IgD-negative memory B cell (primary cell): Measurements from ENCODE around the gene FBXL20. TPM values are rescaled to one million over a fixed set of nuclear protein-coding genes. Genes with fewer than 3 reads are reported as not detected.
"Not testable (repeated sequence)": the region's sequence is repeated elsewhere in the genome, so short reads cannot be mapped to it uniquely, and the experiment has no call there.

ENCODE experiments used
- H3K27ac Mint-ChIP-seq, 3 donors: one replicate each; pipeline ENCODE4 v1.8.0; 2020 to 2022; ENCODE audit warnings: mild to moderate bottlenecking in 3 of 3, mixed read lengths in 3 of 3, moderate library complexity in 1 of 3
- H3K27me3 Mint-ChIP-seq: one replicate; pipeline ENCODE4 v1.8.0; 2021; ENCODE audit warnings: mixed read lengths
- H3K36me3 Mint-ChIP-seq: one replicate; pipeline ENCODE4 v1.8.0; 2020; ENCODE audit warnings: mild to moderate bottlenecking, mixed read lengths
- H3K4me1 Mint-ChIP-seq, 3 donors: one replicate each; pipeline ENCODE4 v1.8.0; 2020 to 2022; ENCODE audit warnings: mixed read lengths in 3 of 3, mild to moderate bottlenecking in 1 of 3
- H3K4me3 Mint-ChIP-seq, 4 donors: one replicate each; pipeline ENCODE4 v1.8.0; 2020 to 2022; ENCODE audit warnings: mild to moderate bottlenecking in 4 of 4, mixed read lengths in 4 of 4, moderate library complexity in 3 of 4
- H3K9me3 Mint-ChIP-seq, 3 donors: one replicate each; pipeline ENCODE4 v1.8.0; 2020 to 2021; ENCODE audit warnings: mixed read lengths in 3 of 3, mild to moderate bottlenecking in 1 of 3
- polyA plus RNA-seq: library from polyadenylated mRNA; unstranded; fragments of 300-500 nt; fragmentation: Illumina TruSeq; gene quantifications from one replicate; pipeline ENCODE4 v1.2.3, GENCODE V29; 2021

The FBXL20 gene
- polyA plus RNA-seq, 1 donor from 2014 or later, result 5.0 TPM

- H3K27me3 Mint-ChIP-seq, result no peaks in the 10 kb centered on the region
- H3K4me3 Mint-ChIP-seq, result no peak overlapping the region
- H3K4me1 Mint-ChIP-seq, result peaks cover 10 to 18% (median 10%) of the 10 kb centered on the region in 3 donors
- H3K27ac Mint-ChIP-seq, result peak overlapping the region in 1 of 3 donors; percentile 8
- H3K9me3 Mint-ChIP-seq, result no peaks in the 10 kb centered on the region
- H3K36me3 Mint-ChIP-seq, result peaks cover 4% of the 10 kb centered on the region
These were observed 40.9 kb downstream of the FBXL20 start for GRCh38 chr17:39360537-39360936.

- Mint-ChIP-seq H3K27ac (no peak overlapping the region), H3K9me3 (no peaks in the 10 kb centered on the region), H3K4me1 (peaks cover 10 to 16% (median 10%) of the 10 kb centered on the region in 3 donors), H3K27me3 (no peaks in the 10 kb centered on the region), H3K4me3 (no peak overlapping the region), H3K36me3 (peaks cover 4% of the 10 kb centered on the region)
These were observed 41.4 kb downstream of the FBXL20 start for GRCh38 chr17:39359994-39360393.

GRCh38 chr17:39357986-39358385 is 43.4 kb downstream of the FBXL20 start:
- H3K27me3 Mint-ChIP-seq, result no peaks in the 10 kb centered on the region
- no peaks in the 10 kb centered on the region for H3K9me3 Mint-ChIP-seq
- H3K4me3 Mint-ChIP-seq, result no peak overlapping the region
- H3K36me3 Mint-ChIP-seq, result peaks cover 4% of the 10 kb centered on the region
- H3K27ac Mint-ChIP-seq, result no peak overlapping the region
- peaks cover 11 to 20% (median 12%) of the 10 kb centered on the region in 3 donors for H3K4me1 Mint-ChIP-seq

- peaks cover 4% of the 10 kb centered on the region for H3K36me3 Mint-ChIP-seq
- no peaks in the 10 kb centered on the region for H3K9me3 Mint-ChIP-seq
- H3K27ac Mint-ChIP-seq, result no peak overlapping the region
- no peak overlapping the region for H3K4me3 Mint-ChIP-seq
- peaks cover 12 to 20% (median 15%) of the 10 kb centered on the region in 3 donors for H3K4me1 Mint-ChIP-seq
- H3K27me3 Mint-ChIP-seq, result no peaks in the 10 kb centered on the region
These were observed 43.9 kb downstream of the FBXL20 start for GRCh38 chr17:39357488-39357887.

- Mint-ChIP-seq H3K27ac (no peak overlapping the region), H3K27me3 (no peaks in the 10 kb centered on the region), H3K4me1 (peaks cover 2 to 19% (median 11%) of the 10 kb centered on the region in 3 donors), H3K36me3 (peaks cover 5% of the 10 kb centered on the region), H3K4me3 (no peak overlapping the region), H3K9me3 (no peaks in the 10 kb centered on the region)
These were observed 48.4 kb downstream of the FBXL20 start for GRCh38 chr17:39352986-39353385.

- H3K27ac Mint-ChIP-seq, result no peak overlapping the region
- no peak overlapping the region for H3K4me3 Mint-ChIP-seq
- no peaks in the 10 kb centered on the region for H3K27me3 Mint-ChIP-seq
- H3K36me3 Mint-ChIP-seq, result peaks cover 5% of the 10 kb centered on the region
- H3K9me3 Mint-ChIP-seq, result no peaks in the 10 kb centered on the region
- H3K4me1 Mint-ChIP-seq, result peaks cover 2 to 18% (median 11%) of the 10 kb centered on the region in 3 donors
These were observed 48.9 kb downstream of the FBXL20 start for GRCh38 chr17:39352511-39352910.

GRCh38 chr17:39351508-39351907 is 49.9 kb downstream of the FBXL20 start:
- no peaks in the 10 kb centered on the region for H3K27me3 Mint-ChIP-seq
- peaks cover 2 to 14% (median 11%) of the 10 kb centered on the region in 3 donors for H3K4me1 Mint-ChIP-seq
- H3K4me3 Mint-ChIP-seq, result no peak overlapping the region
- no peak overlapping the region for H3K27ac Mint-ChIP-seq
- peaks cover 5% of the 10 kb centered on the region for H3K36me3 Mint-ChIP-seq
- no peaks in the 10 kb centered on the region for H3K9me3 Mint-ChIP-seq

- Mint-ChIP-seq H3K27ac (no peak overlapping the region), H3K36me3 (peaks cover 8% of the 10 kb centered on the region), H3K4me1 (peaks cover 2 to 19% (median 9%) of the 10 kb centered on the region in 3 donors), H3K9me3 (no peaks in the 10 kb centered on the region), H3K27me3 (no peaks in the 10 kb centered on the region), H3K4me3 (no peak overlapping the region)
These were observed 52.2 kb downstream of the FBXL20 start for GRCh38 chr17:39349246-39349645.

- H3K27me3 Mint-ChIP-seq, H3K27ac Mint-ChIP-seq, H3K9me3 Mint-ChIP-seq, H3K4me3 Mint-ChIP-seq: not testable (repeated sequence)
- Mint-ChIP-seq H3K36me3 (peaks cover 12% of the 10 kb centered on the region), H3K4me1 (peaks cover 0 to 15% (median 7%) of the 10 kb centered on the region in 3 donors)
These were observed 54.6 kb downstream of the FBXL20 start for GRCh38 chr17:39346863-39347262.

- Mint-ChIP-seq H3K36me3 (peaks cover 10% of the 10 kb centered on the region), H3K27me3 (no peaks in the 10 kb centered on the region), H3K4me1 (peaks cover 0 to 6% (median 0%) of the 10 kb centered on the region in 3 donors), H3K27ac (no peak overlapping the region), H3K9me3 (no peaks in the 10 kb centered on the region), H3K4me3 (no peak overlapping the region)
These were observed 59.9 kb downstream of the FBXL20 start for GRCh38 chr17:39341541-39341940.

GRCh38 chr17:39340731-39341130 is 60.7 kb downstream of the FBXL20 start:
- no peak overlapping the region for H3K4me3 Mint-ChIP-seq

GRCh38 chr17:39339272-39339671 is 62.2 kb downstream of the FBXL20 start:
- no peaks in the 10 kb centered on the region for H3K9me3 Mint-ChIP-seq
- H3K4me3 Mint-ChIP-seq, result no peak overlapping the region
- no peak overlapping the region for H3K27ac Mint-ChIP-seq
- no peaks in the 10 kb centered on the region for H3K27me3 Mint-ChIP-seq
- H3K4me1 Mint-ChIP-seq, result peaks cover 7 to 11% (median 9%) of the 10 kb centered on the region in 3 donors
- peaks cover 8% of the 10 kb centered on the region for H3K36me3 Mint-ChIP-seq

More at GRCh38 chr17:39340731-39341130, 60.7 kb downstream of the FBXL20 start:
- Mint-ChIP-seq H3K27me3 (no peaks in the 10 kb centered on the region), H3K9me3 (no peaks in the 10 kb centered on the region), H3K4me1 (peaks cover 5 to 12% (median 6%) of the 10 kb centered on the region in 3 donors), H3K36me3 (peaks cover 10% of the 10 kb centered on the region), H3K27ac (no peak overlapping the region)

GRCh38 chr17:39337649-39338048 is 63.8 kb downstream of the FBXL20 start:
- not testable (repeated sequence) for H3K9me3 Mint-ChIP-seq, H3K27ac Mint-ChIP-seq, H3K4me3 Mint-ChIP-seq, H3K36me3 Mint-ChIP-seq, H3K27me3 Mint-ChIP-seq
- H3K4me1 Mint-ChIP-seq, result peaks cover 7 to 11% (median 9%) of the 10 kb centered on the region in 3 donors

GRCh38 chr17:39335704-39336223 is 65.7 kb downstream of the FBXL20 start:
- Mint-ChIP-seq H3K36me3 (peaks cover 3% of the 10 kb centered on the region), H3K4me3 (peak overlapping the region in 1 of 4 donors; percentile 34), H3K4me1 (peaks cover 9 to 11% (median 10%) of the 10 kb centered on the region in 3 donors), H3K27ac (peak overlapping the region in 1 of 3 donors; percentile 63), H3K27me3 (no peaks in the 10 kb centered on the region), H3K9me3 (no peaks in the 10 kb centered on the region)

GRCh38 chr17:39334008-39334744 is 67.2 kb downstream of the FBXL20 start:
- not testable (repeated sequence) for H3K36me3 Mint-ChIP-seq, H3K9me3 Mint-ChIP-seq, H3K27ac Mint-ChIP-seq, H3K27me3 Mint-ChIP-seq
- Mint-ChIP-seq H3K4me3 (peak overlapping the region in 1 of 4 donors; percentile 3), H3K4me1 (peaks cover 11 to 13% (median 11%) of the 10 kb centered on the region in 3 donors)

- Mint-ChIP-seq H3K9me3 (no peaks in the 10 kb centered on the region), H3K27me3 (no peaks in the 10 kb centered on the region), H3K4me3 (no peak overlapping the region), H3K4me1 (peaks cover 11 to 14% (median 13%) of the 10 kb centered on the region in 3 donors), H3K36me3 (peaks cover 3% of the 10 kb centered on the region), H3K27ac (no peak overlapping the region)
These were observed 69.3 kb downstream of the FBXL20 start for GRCh38 chr17:39332092-39332491.
